Hypothalamus (tissue), 51 donors: Measurements from ENCODE around the gene KCNC4.

ENCODE experiments used
- DNase-seq, 51 donors: peaks; one replicate each; lab custom pipeline; 2025; lab: John Stamatoyannopoulos, UW

KCNC4 gene

DNA sequence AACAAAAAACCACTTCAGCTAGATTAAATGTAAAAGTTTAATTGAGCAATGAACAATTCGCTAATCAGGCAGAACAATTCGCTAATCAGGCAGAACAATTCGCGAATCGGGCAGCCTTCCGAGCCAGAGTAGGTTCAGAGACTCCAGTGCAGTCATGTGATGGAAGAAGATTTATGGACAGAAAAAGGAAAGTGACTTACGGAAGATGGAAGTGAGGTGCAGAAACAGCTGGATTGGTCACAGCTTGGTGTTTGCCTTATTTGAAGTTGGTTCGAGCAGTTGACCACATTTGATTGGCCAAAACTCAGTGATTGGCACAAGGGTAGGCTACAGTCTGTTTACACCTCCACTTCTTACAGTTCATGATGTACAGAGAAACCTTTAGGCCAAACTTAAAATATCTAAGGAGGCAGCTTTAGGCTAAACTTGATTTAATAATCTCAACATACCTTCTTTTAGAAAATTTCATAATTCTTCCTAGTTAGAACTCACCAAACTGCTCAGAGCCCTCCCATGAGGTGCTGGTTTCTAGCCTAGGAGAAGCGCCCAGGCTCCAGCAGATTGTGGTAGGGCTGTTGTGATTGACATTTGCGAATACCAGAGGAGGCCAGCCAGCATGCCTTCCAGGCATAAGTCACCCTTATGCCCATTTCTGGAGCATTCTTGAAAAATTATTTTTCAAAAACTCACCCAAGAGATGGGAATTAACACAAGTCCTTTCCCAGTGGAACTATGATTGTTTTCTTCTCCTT lies 22.8 kb upstream of the KCNC4 start:
- no peak for DNase-seq

DNA sequence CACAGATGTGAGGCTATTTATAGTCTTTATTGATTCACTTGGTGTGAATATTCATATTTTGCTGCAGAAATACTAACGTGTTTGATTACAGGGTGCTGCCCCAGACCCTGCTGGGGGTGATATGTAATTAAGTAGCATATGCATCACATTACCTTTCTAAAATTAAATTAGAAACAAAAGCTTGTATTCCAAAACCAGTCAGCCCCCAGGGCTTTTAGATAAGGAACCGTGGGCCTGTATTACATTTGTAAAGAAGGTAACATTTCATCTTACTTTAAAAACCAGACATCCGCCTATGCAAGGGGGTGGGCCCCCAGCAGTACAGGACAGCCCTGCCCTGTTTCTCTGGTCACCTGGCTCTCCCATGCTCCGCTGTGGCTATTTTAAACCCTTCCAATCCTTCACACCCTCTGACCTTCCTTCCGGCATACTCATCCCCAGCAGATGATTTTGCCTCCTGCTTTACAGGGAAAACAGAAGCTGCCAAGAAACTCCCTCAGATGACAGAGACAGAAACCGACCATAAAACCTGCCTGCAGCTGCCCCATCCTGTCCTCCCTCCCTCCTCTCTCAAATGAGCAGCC lies 22.0 kb upstream of the KCNC4 start:
- no peak for DNase-seq

DNA sequence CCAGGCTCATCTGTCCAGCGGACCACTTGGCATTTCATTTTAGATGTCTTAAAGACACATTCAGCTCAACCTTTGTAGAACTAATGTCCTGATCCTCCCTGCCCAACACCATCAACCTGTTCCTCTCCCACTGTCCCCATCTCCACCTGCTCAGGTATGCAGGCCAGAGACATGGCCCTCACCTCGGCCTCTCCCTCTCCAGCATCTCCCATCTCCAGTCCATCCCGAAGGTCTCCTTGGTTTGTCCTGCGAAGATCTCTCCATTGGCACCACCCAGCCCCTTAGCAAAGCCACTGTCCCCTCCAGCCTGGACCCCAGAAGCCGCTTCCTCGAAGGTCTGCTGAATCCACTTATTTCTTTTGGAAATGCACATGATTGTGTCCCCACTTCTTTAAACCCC lies 20.9 kb upstream of the KCNC4 start:
- no peak for DNase-seq

DNA sequence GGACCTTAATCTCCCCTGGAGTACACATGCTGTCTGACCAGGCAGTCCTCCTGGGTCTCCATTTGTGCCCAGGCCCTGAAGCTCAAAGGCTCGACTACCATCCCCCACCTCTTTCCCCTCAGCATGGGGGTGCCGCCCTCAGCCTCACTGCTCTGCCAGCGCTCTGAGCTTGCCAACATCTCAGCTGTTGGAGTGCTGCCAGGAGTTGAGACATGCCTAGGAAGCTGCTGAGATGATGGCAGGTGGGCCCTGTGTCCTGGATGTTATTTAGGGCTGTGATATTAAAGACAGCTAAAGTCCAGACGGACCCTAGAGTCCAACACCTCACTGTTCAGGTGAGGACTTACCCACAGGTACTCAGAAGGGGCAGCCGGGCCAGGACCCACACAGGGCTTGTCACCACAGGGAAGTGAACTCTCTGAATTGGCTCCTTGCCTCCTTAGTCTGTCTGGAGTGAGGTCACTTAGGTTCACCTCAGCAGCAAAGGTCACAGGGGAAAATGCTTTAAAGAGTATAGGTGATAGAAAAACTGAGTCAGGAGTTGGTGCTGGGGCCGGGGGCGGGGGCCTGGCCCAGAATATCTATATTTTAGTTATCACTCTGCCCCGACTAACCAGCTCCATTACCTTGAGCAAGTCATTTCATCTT lies 19.7 kb upstream of the KCNC4 start:
- DNase-seq, result peak in 11 of 51 donors; percentile 9 to 48 (median 29)

DNA sequence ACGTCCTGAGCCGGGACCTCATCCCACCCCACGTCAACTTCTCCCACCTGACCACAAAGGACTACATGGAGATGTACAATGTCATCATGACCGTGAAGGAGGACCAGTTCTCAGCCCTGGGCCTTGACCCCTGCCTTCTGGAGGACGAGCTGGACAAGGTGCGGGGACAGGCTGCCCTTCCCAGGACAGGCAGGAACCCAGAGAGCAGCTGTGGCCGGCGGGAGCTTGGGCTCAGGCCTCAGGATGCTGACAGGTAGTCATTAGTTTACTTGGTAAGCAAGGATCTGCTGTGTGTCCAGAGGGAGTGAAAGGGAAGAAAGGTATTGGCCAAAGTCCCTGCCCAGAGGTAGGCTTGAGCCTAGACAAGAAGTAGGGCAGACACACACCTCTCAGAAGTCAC lies 17.6 kb upstream of the KCNC4 start:
- no peak for DNase-seq

DNA sequence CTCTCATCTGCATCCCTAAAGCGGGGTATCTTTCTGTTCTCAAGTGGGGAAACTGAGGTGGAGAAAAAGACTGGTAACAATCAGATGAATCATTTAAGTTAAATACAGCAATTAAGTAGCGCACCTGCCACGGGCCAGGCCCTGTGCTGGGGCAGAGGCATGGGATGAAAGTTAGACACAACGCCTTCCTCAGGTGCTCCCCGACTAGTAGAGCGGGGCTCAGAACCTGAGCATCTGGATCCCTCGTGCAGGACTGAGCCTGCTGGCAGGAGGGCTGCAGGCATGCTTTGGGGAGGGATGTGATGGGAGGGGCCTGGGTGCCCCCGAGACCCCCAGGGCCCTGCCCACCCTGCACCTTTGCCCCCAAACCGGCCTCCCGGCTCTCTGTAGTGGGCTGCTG lies 14.9 kb upstream of the KCNC4 start:
- no peak for DNase-seq

DNA sequence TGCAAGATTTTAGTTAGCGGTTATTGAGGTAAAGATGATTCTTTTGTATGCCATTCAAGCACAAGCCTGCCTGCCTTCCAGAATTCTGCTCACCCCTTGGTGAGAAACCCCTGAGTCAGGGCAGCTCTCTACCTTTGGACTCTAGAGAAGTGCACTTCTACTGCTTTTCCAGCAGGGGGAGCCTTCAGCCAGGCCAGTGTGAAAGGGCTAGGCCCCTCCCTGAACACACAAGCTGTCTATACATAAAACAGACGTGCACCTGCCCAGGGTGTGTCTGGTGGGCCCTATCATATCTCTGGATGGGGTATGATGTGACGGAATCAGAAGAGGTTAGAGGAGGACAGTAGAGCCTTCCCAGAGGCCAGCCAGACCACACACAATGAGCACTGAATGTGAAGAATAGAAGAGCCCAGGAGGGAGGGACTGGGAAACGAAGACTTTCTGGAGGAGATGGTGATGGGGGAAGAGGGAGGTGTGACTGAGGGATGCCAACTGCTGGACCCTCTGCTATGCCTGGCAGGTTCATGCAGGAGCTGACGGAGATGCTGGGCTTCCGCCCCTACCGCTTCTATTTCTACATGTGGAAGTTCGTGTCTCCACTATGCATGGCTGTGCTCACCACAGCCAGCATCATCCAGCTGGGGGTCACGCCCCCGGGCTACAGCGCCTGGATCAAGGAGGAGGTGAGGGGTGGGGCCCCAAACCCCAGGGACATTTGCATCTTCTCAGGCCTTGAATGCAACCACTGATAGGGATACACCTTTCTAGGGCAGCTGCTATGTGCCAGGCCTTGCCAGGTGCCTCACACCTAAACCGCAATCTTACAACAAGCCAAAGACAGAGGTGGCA lies 13.0 kb upstream of the KCNC4 start:
- DNase-seq, result peak in 7 of 51 donors; percentile 8 to 46 (median 14)

DNA sequence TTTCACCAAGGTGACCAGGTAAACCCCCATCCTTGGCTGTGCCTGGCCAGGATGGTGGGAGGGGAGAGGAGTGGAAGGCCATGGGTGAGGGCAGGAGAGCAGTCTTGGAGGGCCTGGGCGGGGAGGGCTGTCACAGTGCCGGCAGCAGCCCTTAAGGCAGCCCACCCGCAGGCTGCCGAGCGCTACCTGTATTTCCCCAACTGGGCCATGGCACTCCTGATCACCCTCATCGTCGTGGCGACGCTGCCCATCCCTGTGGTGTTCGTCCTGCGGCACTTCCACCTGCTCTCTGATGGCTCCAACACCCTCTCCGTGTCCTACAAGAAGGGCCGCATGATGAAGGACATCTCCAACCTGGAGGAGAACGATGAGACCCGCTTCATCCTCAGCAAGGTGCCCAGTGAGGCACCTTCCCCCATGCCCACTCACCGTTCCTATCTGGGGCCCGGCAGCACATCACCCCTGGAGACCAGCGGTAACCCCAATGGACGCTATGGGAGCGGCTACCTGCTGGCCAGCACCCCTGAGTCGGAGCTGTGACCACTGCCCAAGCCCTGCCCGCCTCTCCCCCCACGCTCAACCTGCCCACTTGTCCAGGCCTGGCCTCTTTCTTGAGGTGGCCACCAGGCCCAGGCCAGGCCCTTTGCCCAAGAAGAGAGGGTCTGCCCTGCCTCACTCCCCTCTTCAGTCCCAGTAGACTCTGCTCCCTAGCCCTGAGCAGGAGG lies 12.0 kb upstream of the KCNC4 start:
- no peak for DNase-seq

DNA sequence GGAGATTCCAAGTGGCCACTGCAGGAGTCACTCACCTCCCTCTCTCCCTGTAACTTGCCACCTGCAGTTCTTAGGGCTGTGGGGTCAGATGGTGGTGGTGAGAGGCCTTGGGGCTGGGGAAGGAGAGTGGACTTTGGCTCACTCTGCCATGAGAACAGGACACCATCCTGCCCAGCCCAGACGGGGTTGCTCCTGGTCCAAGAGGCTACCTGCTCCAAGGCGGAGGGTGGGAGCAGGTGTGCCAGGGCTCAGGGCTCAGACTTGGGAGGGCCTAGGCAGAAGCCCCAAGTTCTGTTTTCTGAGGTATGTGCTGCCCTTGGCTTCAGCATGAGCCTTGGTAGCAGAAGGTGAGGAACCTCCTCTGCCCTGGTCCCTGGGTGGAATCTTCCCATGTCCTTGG lies 11.4 kb upstream of the KCNC4 start:
- DNase-seq, result no peak

DNA sequence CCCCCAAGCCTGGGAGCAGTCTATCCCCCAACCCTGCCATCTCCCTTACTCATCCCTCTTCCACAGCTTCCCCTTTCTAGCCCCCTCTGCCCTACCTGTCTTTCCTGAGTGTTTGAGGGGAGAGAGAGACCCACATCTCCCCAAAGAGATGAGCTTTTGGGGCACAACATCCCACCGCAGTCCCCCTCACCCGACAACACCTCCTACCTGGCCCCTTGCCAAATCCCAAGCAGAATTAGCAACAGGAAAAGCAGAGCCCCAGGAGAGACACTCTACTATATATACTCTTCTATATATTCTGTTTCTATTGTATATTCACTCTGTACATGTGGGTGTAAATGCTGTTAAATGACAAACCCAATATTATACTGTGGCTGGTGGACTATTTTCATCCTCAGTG lies 9.9 kb upstream of the KCNC4 start:
- DNase-seq, result no peak

DNA sequence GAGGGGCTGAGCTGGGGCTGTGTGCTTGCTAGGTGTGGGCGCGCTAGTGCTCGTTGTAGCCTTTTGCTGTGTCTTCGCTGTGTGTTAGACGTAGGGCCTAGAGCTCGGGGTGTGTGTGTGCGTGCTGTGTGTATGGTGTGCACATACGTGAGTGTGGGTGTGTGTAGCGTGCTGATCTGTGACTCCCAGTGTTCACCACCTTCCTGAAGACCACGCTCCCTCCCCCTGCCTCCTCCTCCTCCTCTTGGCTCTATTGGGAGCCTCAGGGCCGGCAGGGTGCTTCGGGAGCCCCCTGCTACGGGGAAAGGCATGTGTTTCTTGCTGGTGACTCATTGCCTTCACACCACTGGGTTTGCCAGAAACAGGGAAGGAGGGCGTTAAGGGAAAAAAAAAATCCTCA lies 9.4 kb upstream of the KCNC4 start:
- peak in 1 of 51 donors; percentile 75 for DNase-seq

DNA sequence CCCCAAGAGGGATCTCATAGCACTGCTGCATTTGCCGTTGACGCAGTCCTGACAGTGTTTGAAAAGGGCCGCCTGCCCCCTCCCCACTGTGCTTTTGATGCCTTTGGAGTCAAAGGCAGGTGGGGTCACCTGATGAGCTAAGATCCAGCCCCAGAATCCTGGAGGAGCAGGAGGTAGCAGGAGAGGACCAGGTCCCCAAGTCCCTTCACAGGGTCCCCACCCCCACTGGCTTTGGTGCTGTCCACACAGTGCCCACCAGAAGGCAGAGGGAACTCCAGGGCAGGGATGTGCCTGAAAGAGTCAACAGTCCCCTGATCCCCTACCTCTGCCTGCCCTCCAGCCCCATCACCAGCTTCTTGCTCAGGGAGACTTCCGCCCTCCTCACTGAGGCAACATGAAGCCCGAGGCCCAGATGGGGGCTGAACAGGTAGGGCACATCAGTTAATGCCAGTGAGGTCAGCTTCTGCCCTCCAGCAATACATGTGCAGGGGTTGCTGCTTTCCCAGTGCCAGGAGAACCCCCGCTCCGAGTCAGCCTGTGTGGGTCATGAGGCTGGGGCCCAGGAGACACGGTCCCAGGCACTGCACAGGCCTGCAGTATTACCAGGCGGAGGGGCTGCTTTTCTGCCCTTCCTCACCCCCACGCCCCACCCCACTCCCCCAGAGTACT lies 8.8 kb upstream of the KCNC4 start:
- no peak for DNase-seq

DNA sequence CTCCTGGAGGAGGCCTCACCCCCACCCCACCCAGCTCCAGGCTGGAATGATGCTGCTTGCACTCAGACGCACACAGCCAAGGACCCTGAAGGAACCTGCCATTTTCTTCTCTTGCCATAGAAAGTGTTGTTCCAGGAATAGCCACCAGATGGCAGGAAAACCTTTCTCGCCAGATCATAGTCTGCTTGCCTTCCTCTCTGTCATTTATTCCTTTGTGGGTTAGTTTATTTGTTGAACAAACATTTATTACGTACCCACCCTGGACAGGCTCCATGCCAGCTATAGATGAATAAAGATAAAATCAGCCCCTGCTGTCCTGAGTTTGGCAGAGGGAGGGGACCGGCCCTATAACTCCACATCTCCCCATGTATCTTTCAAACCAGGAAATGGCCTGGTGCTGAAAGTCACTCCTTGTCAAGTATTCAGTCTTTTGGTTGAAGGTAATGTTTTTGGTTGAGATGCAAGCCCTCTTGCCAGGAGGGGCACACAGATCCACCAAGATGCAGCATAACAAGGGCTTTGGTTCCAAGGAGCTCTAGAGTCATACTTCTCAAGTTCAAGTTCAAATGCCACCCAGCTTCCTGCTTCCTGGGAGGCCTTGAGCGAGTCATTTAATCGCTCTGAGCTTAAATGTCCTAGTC lies 7.0 kb upstream of the KCNC4 start:
- DNase-seq, result peak in 22 of 51 donors; percentile 8 to 74 (median 34)

DNA sequence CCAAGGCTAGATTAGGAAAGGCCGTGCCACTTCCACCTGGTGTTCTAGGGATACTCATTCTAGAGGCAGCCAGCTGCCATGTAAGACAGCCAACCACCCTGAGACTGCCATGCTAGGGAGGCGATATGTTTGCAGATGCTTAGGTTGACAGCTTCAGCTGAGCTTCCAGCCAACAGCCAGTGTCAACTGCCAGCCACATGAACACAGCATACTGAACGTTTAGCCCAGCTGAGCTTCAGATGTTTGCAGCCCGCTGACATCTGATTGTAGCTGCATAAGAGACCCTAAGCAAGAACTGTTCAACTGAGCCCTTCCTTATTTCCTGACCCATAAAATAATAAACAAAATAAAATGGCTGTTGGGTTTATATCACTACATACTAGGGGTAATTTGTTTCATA lies 5.0 kb upstream of the KCNC4 start:
- no peak for DNase-seq

DNA sequence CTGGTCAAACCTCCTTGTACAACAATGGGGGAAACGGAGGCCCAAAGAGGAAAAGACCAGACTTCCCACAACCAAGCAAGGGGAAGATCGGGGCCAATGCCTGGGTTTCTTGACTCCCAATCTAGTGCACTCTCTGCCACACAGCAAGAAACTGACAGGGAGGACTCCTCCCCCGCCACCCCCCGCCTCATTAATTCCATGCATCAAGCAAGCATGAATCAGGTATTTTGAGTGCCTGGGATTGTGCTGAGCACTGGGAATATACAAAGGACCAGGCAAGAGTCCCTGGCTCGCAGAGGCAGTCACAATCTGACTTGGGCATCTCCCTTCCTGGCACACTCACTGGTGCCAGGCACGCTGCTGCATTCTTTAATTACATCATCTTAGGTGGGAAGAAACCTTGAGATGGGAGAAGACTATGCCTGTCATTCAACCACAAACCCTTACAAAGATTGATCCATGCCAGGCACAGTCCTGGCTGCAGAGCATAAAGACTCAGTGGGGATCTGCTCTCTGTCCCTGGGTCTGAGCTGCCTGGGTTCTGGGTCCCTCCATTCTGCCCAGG lies 4.4 kb upstream of the KCNC4 start:
- no peak for DNase-seq

DNA sequence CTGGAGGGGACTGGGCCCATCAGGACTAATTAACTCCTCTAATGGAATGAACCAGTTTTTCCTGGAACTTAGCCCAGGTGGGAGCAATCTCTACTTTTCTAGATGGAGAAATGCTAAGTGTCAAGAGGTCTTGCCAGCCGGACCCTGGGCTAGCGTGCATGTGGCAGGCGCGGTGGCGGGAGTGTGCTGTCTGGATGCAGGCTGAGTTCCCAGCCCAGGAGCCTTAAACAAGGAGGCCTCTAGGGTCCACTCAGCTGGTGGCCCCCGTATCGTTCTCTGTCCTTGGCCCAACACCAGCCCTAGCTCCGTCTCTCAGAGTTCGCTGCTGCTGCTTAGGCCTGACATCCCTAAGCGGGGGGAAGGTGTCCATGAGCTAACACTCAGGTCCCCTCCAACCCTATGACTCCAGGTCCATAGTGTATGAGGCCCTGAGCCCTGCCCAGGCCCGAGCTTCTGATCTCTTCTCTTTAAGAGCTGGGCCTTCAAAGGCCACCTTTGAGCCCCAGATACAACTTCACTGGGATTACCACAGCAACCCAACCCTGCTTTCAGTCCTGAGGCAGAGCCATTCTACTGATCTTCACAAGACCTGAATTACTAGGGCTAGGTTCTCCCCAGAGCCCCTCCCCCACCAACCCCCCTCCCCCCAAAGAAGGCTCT lies 3.7 kb upstream of the KCNC4 start:
- no peak for DNase-seq

DNA sequence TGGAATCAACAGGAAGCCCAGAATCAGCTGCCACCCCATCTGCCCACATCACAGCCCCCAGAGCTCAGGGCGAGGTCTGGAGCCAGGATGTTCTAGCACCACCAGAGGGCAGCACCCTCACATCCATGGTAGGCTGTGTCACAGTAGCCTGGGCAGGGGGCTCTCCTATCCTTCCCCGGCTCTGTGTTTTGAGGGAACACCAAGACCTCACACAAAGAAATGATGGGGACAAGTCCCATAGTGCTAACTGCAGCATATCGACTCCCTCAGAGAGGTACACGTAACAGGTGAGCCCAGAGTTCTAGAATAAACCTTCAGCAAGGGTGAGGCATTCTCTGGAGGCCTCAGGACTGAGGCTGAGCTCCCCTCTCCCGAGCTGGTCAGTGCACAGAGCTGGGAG lies 2.3 kb upstream of the KCNC4 start:
- DNase-seq, result peak in 40 of 51 donors; percentile 5 to 77 (median 41)

DNA sequence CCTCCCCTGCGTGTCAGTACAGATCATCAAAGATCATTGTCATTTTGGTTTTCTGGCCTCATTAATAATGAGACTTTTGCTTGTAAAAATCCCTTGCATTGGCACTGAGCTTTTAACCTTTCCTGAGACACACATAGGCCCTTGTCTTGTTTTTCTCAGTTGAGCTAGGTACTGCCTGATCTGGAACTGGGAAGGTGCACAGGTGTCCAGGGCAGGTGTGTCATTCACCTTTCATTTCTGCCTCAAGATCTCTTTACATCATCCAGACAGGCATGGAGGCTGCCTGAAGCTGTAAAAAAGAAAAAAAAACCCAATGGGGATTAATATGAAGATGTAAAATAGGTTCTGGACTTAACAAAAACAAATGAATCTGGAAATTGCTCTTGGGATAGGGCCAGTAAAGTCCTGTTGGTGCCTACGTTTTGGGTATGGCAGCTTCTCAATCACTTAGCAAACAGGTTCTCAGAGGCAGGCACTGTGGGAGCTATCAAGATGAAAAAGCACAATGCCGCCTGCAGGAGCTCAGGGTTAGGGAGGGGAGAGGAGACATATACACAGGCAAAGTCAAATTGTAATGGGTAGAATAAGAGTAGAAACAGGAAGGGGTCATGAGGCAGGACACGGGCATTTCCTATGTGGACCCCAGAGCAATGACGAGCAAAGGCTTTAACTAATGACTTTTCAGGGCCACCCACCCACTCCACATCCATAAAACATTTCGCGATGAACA lies 1.0 kb upstream of the KCNC4 start:
- DNase-seq, result no peak
